ENCODE results near the gene GFER.
"Not testable (repeated sequence)": the region's sequence is repeated elsewhere in the genome, so short reads cannot be mapped to it uniquely, and the experiment has no call there.

Gene GFER

DNA sequence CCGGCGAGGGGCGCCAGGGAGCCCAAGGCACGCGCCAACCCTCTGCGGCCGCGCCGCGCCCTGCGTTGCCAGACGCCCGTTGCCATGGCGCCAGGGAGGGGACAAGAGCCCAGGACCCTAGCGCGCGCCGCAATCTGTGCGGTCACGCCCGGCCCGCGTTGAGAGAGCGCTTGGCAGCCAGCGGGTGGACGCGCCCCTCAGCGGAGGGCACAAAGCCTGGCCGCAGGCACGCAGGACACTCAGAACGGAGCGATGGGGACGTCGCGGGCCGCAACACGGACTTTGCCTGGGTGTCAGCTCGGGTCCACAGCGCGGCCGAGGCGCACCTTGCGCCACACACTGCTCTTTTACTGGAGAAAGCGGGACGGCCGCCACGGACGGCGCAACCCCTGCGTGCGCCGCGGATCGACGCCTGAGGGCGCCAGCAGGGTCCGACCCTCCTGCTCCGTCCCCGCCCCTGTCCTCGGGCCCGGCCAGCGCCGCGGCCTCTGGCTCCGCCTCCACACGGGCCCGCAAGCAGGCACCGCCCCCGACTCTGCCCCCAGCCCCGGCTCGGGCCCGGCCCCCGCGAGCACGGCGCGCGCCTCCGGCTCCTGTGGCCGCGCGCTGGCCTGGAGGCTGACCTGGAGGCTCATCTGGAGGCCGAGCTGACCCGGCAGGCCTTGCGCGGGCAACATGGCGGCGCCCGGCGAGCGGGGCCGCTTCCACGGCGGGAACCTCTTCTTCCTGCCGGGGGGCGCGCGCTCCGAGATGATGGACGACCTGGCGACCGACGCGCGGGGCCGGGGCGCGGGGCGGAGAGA is at the start of gene GFER:
GFER (plus strand) TSS at position 650 of the 803 bp plus-strand sequence; CDS start at position 676, 26 bp downstream.
- DNase-seq = peak; percentile 62

- DNase-seq = no peak
These were observed 47.0 kb upstream of the GFER start for GRCh38 chr16:1936945-1937479.

- no peak for DNase-seq
These were observed 45.7 kb upstream of the GFER start for GRCh38 chr16:1938316-1938715.

- no peak for DNase-seq
These were observed 45.1 kb upstream of the GFER start for GRCh38 chr16:1938910-1939309.

GRCh38 chr16:1939833-1940232 is 44.2 kb upstream of the GFER start:
- not testable (repeated sequence) for DNase-seq

GRCh38 chr16:1940273-1941161 is 43.5 kb upstream of the GFER start:
- no peak for DNase-seq

DNA sequence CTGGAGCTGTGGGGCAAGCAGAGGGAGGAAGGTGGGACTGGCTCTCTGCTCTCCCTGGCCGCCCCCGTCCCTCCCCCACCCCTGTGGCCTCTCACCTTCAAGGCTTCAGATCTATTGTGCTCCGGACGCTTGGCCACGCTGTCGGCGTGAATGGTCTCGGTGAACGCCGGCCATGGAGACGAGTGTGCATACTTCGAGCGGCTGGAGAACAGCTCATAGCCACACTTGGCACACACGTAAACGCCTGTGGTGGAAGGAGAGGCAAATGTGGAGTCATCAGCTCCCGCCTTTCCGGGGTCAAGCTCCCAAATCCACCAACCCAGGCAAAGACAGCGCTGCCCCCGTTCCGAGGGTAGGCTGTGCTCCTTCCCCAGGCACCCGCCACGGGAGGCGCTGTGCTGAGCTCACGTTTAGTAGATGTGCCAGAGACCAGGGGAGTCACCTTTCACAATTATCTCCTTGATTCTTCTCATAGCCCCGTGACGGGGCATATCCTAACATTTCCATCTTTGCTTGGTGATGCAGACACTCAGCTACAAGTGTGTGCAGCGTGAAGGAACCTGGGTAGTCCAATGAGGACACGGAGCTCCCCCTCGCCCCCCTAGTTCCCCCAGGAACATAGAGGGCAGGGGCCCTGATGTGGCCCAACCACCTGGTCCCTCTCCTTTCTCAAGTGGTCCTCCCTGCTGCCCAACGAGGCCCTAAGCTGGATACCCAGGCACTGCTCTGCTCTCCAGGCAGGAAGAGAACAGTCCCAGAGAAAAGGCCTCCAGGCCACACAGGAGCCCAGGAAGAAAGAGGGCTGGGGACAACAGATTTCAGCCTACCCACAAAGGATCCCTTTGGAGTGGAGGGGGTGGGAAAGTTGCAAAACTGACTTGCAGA is 42.6 kb upstream of the GFER start:
- no peak for DNase-seq

GRCh38 chr16:1942047-1942809 is 41.8 kb upstream of the GFER start:
- no peak for DNase-seq

- peak; percentile 93 for DNase-seq
These were observed 40.9 kb upstream of the GFER start, which contains the start of gene MSRB1 for GRCh38 chr16:1942810-1943726. MSRB1 (minus strand) TSS chr16:1943199; CDS start chr16:1943156, 43 bp downstream.

DNA sequence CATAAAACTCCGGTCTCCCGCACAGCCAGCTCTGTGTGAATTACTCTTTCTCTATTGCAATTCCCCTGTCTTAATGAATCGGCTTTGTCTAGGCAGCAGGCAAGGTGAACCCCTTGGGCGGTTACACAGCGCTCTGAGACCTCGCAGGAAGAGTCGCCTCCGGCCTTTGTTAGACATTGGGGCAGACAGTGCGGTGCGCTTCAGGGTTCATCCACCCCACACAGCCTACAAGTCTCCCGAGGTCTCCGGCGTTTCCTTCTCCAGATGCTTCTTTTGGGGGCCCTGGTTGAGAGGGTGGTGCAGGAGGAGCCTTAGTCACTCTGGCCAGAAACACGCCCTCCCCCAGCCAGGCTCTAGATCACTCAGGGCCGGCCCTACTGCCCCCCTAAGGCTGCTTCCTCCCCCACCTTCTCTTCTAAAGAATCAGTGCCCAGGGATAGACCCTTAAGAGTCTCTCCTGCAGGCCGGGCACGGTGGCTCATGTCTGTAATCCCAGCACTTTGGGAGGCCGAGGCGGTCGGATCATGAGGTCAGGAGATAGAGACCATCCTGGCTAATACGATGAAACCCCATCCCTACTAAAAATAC is 39.3 kb upstream of the GFER start:
- no peak for DNase-seq

DNA sequence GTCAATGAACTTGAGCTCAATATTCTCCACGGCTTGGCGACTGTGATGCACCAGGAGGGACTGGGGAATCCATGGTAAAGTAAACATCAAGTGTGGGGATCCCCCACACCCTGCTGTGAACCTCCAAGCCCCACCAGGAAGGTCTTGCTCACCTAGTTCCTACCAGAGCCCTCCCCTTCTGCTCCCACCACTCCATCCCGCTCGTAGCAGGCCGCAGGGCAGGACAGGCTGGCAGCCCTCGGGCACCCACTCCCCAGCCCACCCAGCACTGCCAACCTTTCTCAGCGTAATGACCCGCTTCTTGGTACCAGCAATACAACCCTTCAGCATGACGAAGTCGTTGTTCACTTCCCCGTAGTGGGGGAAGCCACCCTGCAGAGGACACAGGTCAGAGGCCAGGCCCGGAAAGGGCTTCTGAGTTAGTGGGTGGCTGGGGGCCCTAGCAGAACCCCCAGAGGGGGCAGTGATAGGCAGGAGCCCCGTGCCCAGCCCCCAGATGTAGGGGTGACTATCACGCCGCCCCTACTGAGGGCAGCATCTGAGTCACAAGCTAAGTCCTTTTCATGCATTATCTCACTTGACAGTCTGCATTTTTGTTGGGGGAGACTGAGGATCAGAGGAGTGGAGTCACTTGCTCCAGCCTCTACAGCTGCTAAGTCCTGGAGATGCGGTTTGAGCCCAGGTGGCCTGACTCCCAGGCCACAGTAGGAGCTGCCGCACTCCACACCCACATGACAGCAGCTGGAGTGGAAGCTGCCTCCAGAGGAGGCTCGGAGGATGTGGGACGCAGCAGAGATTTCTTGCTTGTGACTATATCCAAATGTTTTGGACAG is 38.2 kb upstream of the GFER start:
- no peak for DNase-seq

- DNase-seq = no peak
These were observed 37.3 kb upstream of the GFER start for GRCh38 chr16:1946495-1947368.

DNA sequence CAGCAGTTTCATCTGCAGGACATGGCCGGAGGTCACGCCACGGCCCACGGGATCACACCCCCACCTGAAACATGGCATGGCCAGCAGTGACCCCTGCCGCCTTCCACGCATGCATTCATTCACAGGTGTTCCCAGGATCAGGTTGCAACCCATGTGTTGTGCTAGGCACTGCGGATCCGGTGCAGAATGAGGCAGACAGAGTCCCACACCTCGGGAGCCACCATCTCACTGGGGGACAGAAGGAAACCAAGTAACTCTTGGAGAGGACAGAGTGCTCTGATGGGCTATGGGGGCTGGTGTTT is 36.7 kb upstream of the GFER start:
- no peak for DNase-seq

GRCh38 chr16:1949507-1949906 is 34.5 kb upstream of the GFER start:
- no peak for DNase-seq

DNA sequence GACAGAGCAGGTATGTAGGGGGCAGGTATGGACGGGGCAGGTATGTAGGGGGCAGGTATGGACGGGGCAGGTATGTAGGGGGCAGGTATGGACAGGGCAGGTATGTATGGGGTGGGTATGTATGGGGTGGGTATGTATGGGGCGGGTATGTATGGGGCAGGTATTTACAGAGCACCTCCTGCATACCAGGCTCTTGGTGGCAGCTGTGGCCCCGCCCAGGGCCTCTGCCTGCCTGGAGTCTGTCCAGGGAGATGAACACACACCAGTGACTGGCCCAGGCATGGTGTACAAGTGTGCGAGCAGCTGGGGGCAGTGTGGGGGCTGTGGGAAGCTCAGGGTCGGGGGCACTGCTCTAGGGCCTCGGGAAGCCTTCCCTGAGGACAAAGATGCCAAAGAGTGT is 33.9 kb upstream of the GFER start:
- no peak for DNase-seq

- DNase-seq = no peak
These were observed 33.4 kb upstream of the GFER start for GRCh38 chr16:1950559-1950958.

DNA sequence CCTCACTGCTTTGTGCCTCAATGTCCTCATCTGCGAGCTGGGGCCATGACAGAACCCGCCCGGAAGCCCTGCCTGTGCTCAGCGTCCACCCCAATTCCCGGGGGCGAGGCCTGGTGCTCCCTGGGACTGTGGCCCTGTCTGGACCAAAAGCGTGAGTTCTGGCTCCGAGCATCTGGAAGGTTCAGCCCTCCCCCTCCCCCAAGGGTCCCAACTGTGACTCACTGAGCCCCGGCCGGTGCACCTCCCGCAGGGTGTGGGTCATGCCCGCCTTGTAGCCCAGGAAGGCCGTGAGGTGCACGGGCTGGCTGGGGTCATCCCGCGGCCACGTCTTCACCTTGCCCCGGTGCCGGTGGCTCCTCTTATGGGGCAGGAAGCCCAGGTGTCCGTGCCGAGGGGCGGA is 30.3 kb upstream of the GFER start:
- no peak for DNase-seq

- DNase-seq = not testable (repeated sequence)
These were observed 26.4 kb upstream of the GFER start for GRCh38 chr16:1957434-1958142.

Data from NCI-H748 treated with DMSO at 0.1 percent for 48 hours (cell line).